GM12878 (cell line): ENCODE data around the gene NRXN3.

Experiments
- BCL3 ChIP-seq: IDR thresholded peaks from 2 replicates; pipeline ENCODE4 v1.6.1; 2011; ENCODE audit warnings: borderline replicate concordance, low read depth, mild to moderate bottlenecking, moderate library complexity, low read length; ENCODE audit not compliant: insufficient read depth, poor library complexity, severe bottlenecking
- CTCF ChIP-seq, 3 experiments: IDR thresholded peaks in 2 of 3; conservative IDR thresholded peaks in 1 of 3; 2 replicates each; pipeline ENCODE4 v1.5.1; 2011; ENCODE audit warnings: low read depth in 3 of 3, low read length in 3 of 3, mild to moderate bottlenecking in 3 of 3, control low read depth in 2 of 3, moderate library complexity in 2 of 3, inconsistent platforms in 1 of 3, mixed read lengths in 1 of 3; ENCODE audit not compliant: control insufficient read depth in 2 of 3, insufficient read depth in 1 of 3; ENCODE audit errors: extremely low read depth in 1 of 3
- EP300 ChIP-seq, 2 experiments: fragments of 150-350 bp in 1 of 2; IDR thresholded peaks; 2 replicates each; pipeline ENCODE4 v1.6.1; 2011 to 2012; ENCODE audit warnings: low read depth in 2 of 2, low read length in 2 of 2, borderline replicate concordance in 1 of 2, improper control_type of control experiment in 1 of 2, inconsistent platforms in 1 of 2; ENCODE audit not compliant: control insufficient read depth in 1 of 2
- EZH2 ChIP-seq: IDR thresholded peaks from 2 replicates; pipeline ENCODE4 v1.6.1; 2012; ENCODE audit warnings: low read depth, mild to moderate bottlenecking, control low read depth, inconsistent platforms, low read length, borderline replicate concordance; ENCODE audit not compliant: control insufficient read depth
- MXI1 ChIP-seq: fragments of 150-350 bp; IDR thresholded peaks from 2 replicates; pipeline ENCODE4 v1.6.1; 2011; ENCODE audit warnings: low read depth, mild to moderate bottlenecking, inconsistent platforms, low read length, improper control_type of control experiment
- POLR2A ChIP-seq: IDR thresholded peaks from 2 replicates; pipeline ENCODE4 v1.6.1; 2011; ENCODE audit warnings: low read depth, mild to moderate bottlenecking, low read length
- POLR2AphosphoS5 ChIP-seq: IDR thresholded peaks from 2 replicates; pipeline ENCODE4 v1.6.1; 2011; ENCODE audit warnings: mild to moderate bottlenecking, low read length, inconsistent platforms
- RAD21 ChIP-seq: IDR thresholded peaks from 2 replicates; pipeline ENCODE4 v1.6.1; 2011; ENCODE audit warnings: mild to moderate bottlenecking, low read depth, low read length, moderate library complexity; ENCODE audit not compliant: insufficient read depth
- TAF1 ChIP-seq: IDR thresholded peaks from 2 replicates; pipeline ENCODE4 v1.6.1; 2011; ENCODE audit warnings: mild to moderate bottlenecking, low read depth, low read length, borderline replicate concordance
- TARDBP ChIP-seq: IDR thresholded peaks from 2 replicates; pipeline ENCODE4 v1.6.1; 2016; ENCODE audit warnings: borderline replicate concordance
- ZBTB33 ChIP-seq: fragments of 450-650 bp; IDR thresholded peaks from 2 replicates; pipeline ENCODE4 v1.6.1; 2017; ENCODE audit warnings: mild to moderate bottlenecking
- ZNF274 ChIP-seq: IDR thresholded peaks from one replicate; pipeline ENCODE4 v1.8.0; 2011; ENCODE audit not compliant: insufficient read length, insufficient read depth

GRCh38 chr14:78618368-78618767 is 448.2 kb downstream of the NRXN3 start:
- TF ChIP-seq ZBTB33 (no peak), MXI1 (no peak), CTCF (IDR thresholded peaks at IDR 0.05 in 2 of 3, conservative IDR thresholded peaks at IDR 0.05 in 1 of 3; ENCODE audit: control insufficient read depth in 2 of 3, extremely low read depth in 1 of 3, insufficient read depth in 1 of 3, low read depth in 3 of 3, low read length in 3 of 3) (no peak), BCL3 (no peak), TARDBP (no peak), TAF1 (no peak), POLR2A (no peak), EP300 (IDR thresholded peaks at IDR 0.05; ENCODE audit: borderline replicate concordance in 1 of 2, control insufficient read depth in 1 of 2, low read depth in 2 of 2, low read length in 2 of 2) (no peak), POLR2AphosphoS5 (no peak), ZNF274 (no peak), RAD21 (no peak), EZH2 (no peak)
